HG02870 (cell line): Measurements from ENCODE around the gene PRKRIP1.
"Not testable (repeated sequence)": the region's sequence is repeated elsewhere in the genome, so short reads cannot be mapped to it uniquely, and the experiment has no call there.

Source experiments
- ATAC-seq: cut with Tn5 transposase; IDR thresholded peaks from one replicate; pipeline ENCODE4 v1.9.1; 2021; ENCODE audit warnings: mild to moderate bottlenecking, moderate library complexity; ENCODE audit not compliant: unreplicated experiment

The PRKRIP1 gene

GRCh38 chr7:102455596-102455995 lies 59.4 kb downstream of the PRKRIP1 start:
- no peak for ATAC-seq

GRCh38 chr7:102456327-102456726 lies 60.2 kb downstream of the PRKRIP1 start:
- no peak for ATAC-seq

- no peak for ATAC-seq
Observed at GRCh38 chr7:102457352-102457924, 61.3 kb downstream of the PRKRIP1 start.

GRCh38 chr7:102459221-102459844 lies 63.2 kb downstream of the PRKRIP1 start:
- ATAC-seq = no peak

- ATAC-seq = no peak
Observed at GRCh38 chr7:102460467-102460866, 64.3 kb downstream of the PRKRIP1 start.

GRCh38 chr7:102463841-102464576 lies 67.8 kb downstream of the PRKRIP1 start:
- no peak for ATAC-seq

- peak; percentile 83 for ATAC-seq
Observed at GRCh38 chr7:102464577-102465280, 68.6 kb downstream of the PRKRIP1 start, which contains the start of the genes ALKBH4 and LRWD1. Gene ALKBH4 (minus strand): TSS chr7:102464863. CDS start chr7:102464836, 27 bp downstream. Gene LRWD1 (plus strand): TSS chr7:102464984. CDS start chr7:102465081, 97 bp downstream.

- no peak for ATAC-seq
Observed at GRCh38 chr7:102466097-102466496, 69.9 kb downstream of the PRKRIP1 start.

- ATAC-seq = no peak
Observed at GRCh38 chr7:102467581-102468477, 71.7 kb downstream of the PRKRIP1 start.

GRCh38 chr7:102468478-102469350 lies 72.6 kb downstream of the PRKRIP1 start:
- no peak for ATAC-seq

GRCh38 chr7:102469351-102469971 lies 73.3 kb downstream of the PRKRIP1 start:
- ATAC-seq = no peak

- ATAC-seq = no peak
Observed at GRCh38 chr7:102469972-102470825, 74.0 kb downstream of the PRKRIP1 start.

GRCh38 chr7:102471791-102472125 lies 75.6 kb downstream of the PRKRIP1 start:
- no peak for ATAC-seq

GRCh38 chr7:102472126-102473041 lies 76.2 kb downstream of the PRKRIP1 start:
- ATAC-seq = no peak

- ATAC-seq = no peak
Observed at GRCh38 chr7:102473271-102473991, 77.3 kb downstream of the PRKRIP1 start.

GRCh38 chr7:102474116-102474515 lies 78.0 kb downstream of the PRKRIP1 start:
- ATAC-seq = not testable (repeated sequence)
